ENCODE data around the gene TXNDC16. TPM values are rescaled to one million over a fixed set of nuclear protein-coding genes. Genes with fewer than 3 reads are reported as not detected.

Gene TXNDC16
- polyA plus RNA-seq, 3 donors: 2.6 to 4.1 (median 3.8) TPM

DNA sequence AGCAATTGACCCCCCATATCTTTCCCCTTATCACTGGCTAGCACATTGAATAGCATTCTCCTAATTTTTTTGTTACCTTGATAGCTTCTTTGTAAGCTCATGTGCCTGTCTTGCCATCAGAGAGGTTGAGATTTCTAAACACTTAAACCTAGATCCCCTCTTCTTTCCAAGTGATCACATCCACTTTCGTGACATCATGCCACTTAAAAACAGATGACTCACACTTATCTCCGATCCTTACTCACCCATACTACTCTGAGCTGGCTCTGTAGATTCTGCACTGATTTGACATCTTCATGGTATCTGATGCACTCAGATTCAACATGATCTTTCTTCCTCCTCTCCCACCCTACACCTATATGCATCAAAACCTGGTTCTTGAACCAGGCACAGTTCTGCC lies 10.8 kb upstream of the TXNDC16 start:
- Mint-ChIP-seq H3K27ac (no peak overlapping the region), H3K27me3 (ENCODE audit: low read depth in 3 of 3) (peaks cover 1 to 5% (median 2%) of the 10 kb centered on the region in 3 donors), H3K4me1 (no peaks in the 10 kb centered on the region), H3K36me3 (no peaks in the 10 kb centered on the region), H3K9me3 (peaks cover 7 to 20% (median 11%) of the 10 kb centered on the region in 7 donors), H3K4me3 (no peak overlapping the region)
- H3K4me3 ChIP-seq (replicated peaks in 1 of 3; ENCODE audit: low read depth in 2 of 3, low read length in 3 of 3): no peak overlapping the region
- intact Hi-C loops (cut with micrococcal nuclease): no loop called here
- H3K27ac ChIP-seq (ENCODE audit: low read depth in 1 of 2, low read length in 2 of 2): no peak overlapping the region
- no peaks in the 10 kb centered on the region for H3K27me3 ChIP-seq (ENCODE audit: control insufficient read depth in 2 of 2, insufficient read depth in 2 of 2, low read length in 2 of 2)
- no peaks in the 10 kb centered on the region for H4K20me1 ChIP-seq (ENCODE audit: insufficient read depth, low read length)
- WGBS (ENCODE audit: insufficient coverage): 94% methylated on average over 2 of the region's 2 CpGs
- TF ChIP-seq, protein P1, sequence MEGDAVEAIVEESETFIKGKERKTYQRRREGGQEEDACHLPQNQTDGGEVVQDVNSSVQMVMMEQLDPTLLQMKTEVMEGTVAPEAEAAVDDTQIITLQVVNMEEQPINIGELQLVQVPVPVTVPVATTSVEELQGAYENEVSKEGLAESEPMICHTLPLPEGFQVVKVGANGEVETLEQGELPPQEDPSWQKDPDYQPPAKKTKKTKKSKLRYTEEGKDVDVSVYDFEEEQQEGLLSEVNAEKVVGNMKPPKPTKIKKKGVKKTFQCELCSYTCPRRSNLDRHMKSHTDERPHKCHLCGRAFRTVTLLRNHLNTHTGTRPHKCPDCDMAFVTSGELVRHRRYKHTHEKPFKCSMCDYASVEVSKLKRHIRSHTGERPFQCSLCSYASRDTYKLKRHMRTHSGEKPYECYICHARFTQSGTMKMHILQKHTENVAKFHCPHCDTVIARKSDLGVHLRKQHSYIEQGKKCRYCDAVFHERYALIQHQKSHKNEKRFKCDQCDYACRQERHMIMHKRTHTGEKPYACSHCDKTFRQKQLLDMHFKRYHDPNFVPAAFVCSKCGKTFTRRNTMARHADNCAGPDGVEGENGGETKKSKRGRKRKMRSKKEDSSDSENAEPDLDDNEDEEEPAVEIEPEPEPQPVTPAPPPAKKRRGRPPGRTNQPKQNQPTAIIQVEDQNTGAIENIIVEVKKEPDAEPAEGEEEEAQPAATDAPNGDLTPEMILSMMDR (IDR thresholded peaks at IDR 0.05): no peak
- H3K36me3 ChIP-seq (replicated peaks in 1 of 2; ENCODE audit: control insufficient read depth in 1 of 2, insufficient read depth in 2 of 2, low read length in 2 of 2): no peaks in the 10 kb centered on the region
- H3K9ac ChIP-seq (ENCODE audit: insufficient read depth, low read length, poor library complexity, severe bottlenecking): no peak overlapping the region
- no peaks in the 10 kb centered on the region for H3K4me1 ChIP-seq (ENCODE audit: control insufficient read depth in 1 of 2, insufficient read depth in 2 of 2, low read length in 2 of 2)
- peaks cover 0 to 7% of the 10 kb centered on the region in 2 donors for H3K9me3 ChIP-seq (replicated peaks in 1 of 2; ENCODE audit: control insufficient read depth in 1 of 2, insufficient read depth in 1 of 2, low read length in 2 of 2)
- no peak overlapping the region for H3K4me2 ChIP-seq (replicated peaks; ENCODE audit: extremely low read depth, low read length, poor library complexity, severe bottlenecking)
- no peak overlapping the region for H2AFZ ChIP-seq (ENCODE audit: insufficient read depth, low read depth, low read length, poor library complexity, severe bottlenecking)
- peak in 1 of 3 donors; percentile 6 for DNase-seq
- H3K79me2 ChIP-seq (ENCODE audit: insufficient read depth, low read length): no peaks in the 10 kb centered on the region

DNA sequence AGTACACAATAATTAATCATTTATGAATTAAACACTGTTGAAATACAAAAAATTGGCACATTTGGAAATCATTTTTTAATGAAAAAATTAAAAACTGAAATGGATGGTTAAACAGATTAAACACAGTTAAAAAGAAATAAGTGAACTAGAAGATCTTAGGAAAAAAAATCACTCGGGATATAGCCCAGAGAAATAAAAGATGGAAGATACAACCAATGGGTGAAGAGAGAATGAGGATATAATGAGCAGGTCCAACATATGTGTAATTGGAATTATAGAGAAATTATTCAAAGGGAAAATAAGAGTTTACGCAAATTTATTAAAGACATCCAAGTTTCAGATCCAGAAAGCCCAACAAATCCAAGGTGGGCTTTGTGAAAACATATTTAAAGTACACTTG lies 6.4 kb upstream of the TXNDC16 start:
- intact Hi-C loops (cut with micrococcal nuclease): loop anchor here (10.0 kb wide), 3 partner anchors 146 to 236 kb away; partner anchors contain the start of genes GNPNAT1 (in 1 of the 2), PSMC6 (in 1 of the 2) and STYX (in 1 of the 2)
- no peak overlapping the region for H2AFZ ChIP-seq (ENCODE audit: insufficient read depth, low read depth, low read length, poor library complexity, severe bottlenecking)
- H3K27me3 Mint-ChIP-seq (ENCODE audit: low read depth in 3 of 3): peaks cover 0 to 6% (median 5%) of the 10 kb centered on the region in 3 donors
- H3K4me2 ChIP-seq (replicated peaks; ENCODE audit: extremely low read depth, low read length, poor library complexity, severe bottlenecking): no peak overlapping the region
- no peaks in the 10 kb centered on the region for H3K36me3 ChIP-seq (replicated peaks in 1 of 2; ENCODE audit: control insufficient read depth in 1 of 2, insufficient read depth in 2 of 2, low read length in 2 of 2)
- DNase-seq: no peak
- peaks cover 6% of the 10 kb centered on the region for H3K4me1 Mint-ChIP-seq
- TF ChIP-seq, protein P1 (IDR thresholded peaks at IDR 0.05): no peak
- no CpG with 5 or more reads among the region's 2 CpGs for WGBS (ENCODE audit: insufficient coverage)
- H3K4me3 ChIP-seq (replicated peaks in 1 of 3; ENCODE audit: low read depth in 2 of 3, low read length in 3 of 3): no peak overlapping the region
- peaks cover 3 to 14% (median 7%) of the 10 kb centered on the region in 7 donors for H3K9me3 Mint-ChIP-seq
- no peaks in the 10 kb centered on the region for H3K36me3 Mint-ChIP-seq
- no peak overlapping the region for H3K27ac ChIP-seq (ENCODE audit: low read depth in 1 of 2, low read length in 2 of 2)
- no peak overlapping the region for H3K4me3 Mint-ChIP-seq
- peaks cover 0 to 4% of the 10 kb centered on the region in 2 donors for H3K9me3 ChIP-seq (replicated peaks in 1 of 2; ENCODE audit: control insufficient read depth in 1 of 2, insufficient read depth in 1 of 2, low read length in 2 of 2)
- H3K9ac ChIP-seq (ENCODE audit: insufficient read depth, low read length, poor library complexity, severe bottlenecking): no peak overlapping the region
- H3K27me3 ChIP-seq (ENCODE audit: control insufficient read depth in 2 of 2, insufficient read depth in 2 of 2, low read length in 2 of 2): peaks cover 2 to 3% of the 10 kb centered on the region in 2 donors
- H3K4me1 ChIP-seq (ENCODE audit: control insufficient read depth in 1 of 2, insufficient read depth in 2 of 2, low read length in 2 of 2): peaks cover 7 to 8% of the 10 kb centered on the region in 2 donors
- H4K20me1 ChIP-seq (ENCODE audit: insufficient read depth, low read length): no peaks in the 10 kb centered on the region
- no peak overlapping the region for H3K27ac Mint-ChIP-seq
- no peaks in the 10 kb centered on the region for H3K79me2 ChIP-seq (ENCODE audit: insufficient read depth, low read length)
